RWPE2 (cell line): ENCODE results near the gene COL1A1.

Experiments used
- ATAC-seq: fragments of 200-7000 bp; cut with Tn5 transposase; 3 replicates; pipeline ENCODE4 v1.9.1; 2021; ENCODE audit warnings: low read depth
- DNase-seq: peaks from one replicate; pipeline ENCODE4 v3.0.0-alpha.2; 2020; ENCODE audit warnings: low spot score
- H3K27ac ChIP-seq: fragments of 450-650 bp; 2 replicates; pipeline ENCODE4 v1.5.1; 2017; ENCODE audit warnings: mild to moderate bottlenecking; ENCODE audit not compliant: poor library complexity, severe bottlenecking
- H3K27me3 ChIP-seq: fragments of 250-450 bp; sonication (Bioruptor Pico); 2 replicates; pipeline ENCODE4 v1.5.1; 2021; ENCODE audit warnings: mild to moderate bottlenecking, moderate library complexity; ENCODE audit not compliant: insufficient read depth, poor library complexity, severe bottlenecking
- H3K36me3 ChIP-seq: fragments of 250-450 bp; sonication (Bioruptor Pico); 2 replicates; pipeline ENCODE4 v1.5.1; 2020; ENCODE audit warnings: low read depth, mild to moderate bottlenecking, moderate library complexity
- H3K4me1 ChIP-seq: fragments of 250-450 bp; sonication (Bioruptor Pico); 2 replicates; pipeline ENCODE4 v1.5.1; 2021; ENCODE audit warnings: mild to moderate bottlenecking, moderate library complexity; ENCODE audit not compliant: insufficient read depth, poor library complexity, severe bottlenecking
- H3K4me3 ChIP-seq: fragments of 250-450 bp; sonication (Bioruptor Pico); 2 replicates; pipeline ENCODE4 v1.5.1; 2021; ENCODE audit warnings: mild to moderate bottlenecking, moderate library complexity; ENCODE audit not compliant: severe bottlenecking
- H3K9me3 ChIP-seq: fragments of 250-450 bp; sonication (Bioruptor Pico); 2 replicates; pipeline ENCODE4 v1.5.1; 2021; ENCODE audit warnings: mild to moderate bottlenecking, moderate library complexity; ENCODE audit not compliant: severe bottlenecking
- CTCF ChIP-seq: fragments of 450-650 bp; IDR thresholded peaks from one replicate; pipeline ENCODE4 v1.5.1; 2017; ENCODE audit warnings: mild to moderate bottlenecking, moderate library complexity; ENCODE audit not compliant: poor library complexity, severe bottlenecking

COL1A1 gene

GRCh38 chr17:50144845-50145531 lies 56.4 kb downstream of the COL1A1 start:
- no peaks in the 10 kb centered on the region for H3K27me3 ChIP-seq
- no peaks in the 10 kb centered on the region for H3K9me3 ChIP-seq
- H3K36me3 ChIP-seq = peaks cover 73% of the 10 kb centered on the region
- ATAC-seq (no peak), DNase-seq (no peak)
- no peak overlapping the region for H3K4me3 ChIP-seq
- H3K4me1 ChIP-seq = peaks cover 18% of the 10 kb centered on the region
- no peak overlapping the region for H3K27ac ChIP-seq
- TF ChIP-seq CTCF = no peak

GRCh38 chr17:50144355-50144754 lies 57.1 kb downstream of the COL1A1 start:
- H3K4me1 ChIP-seq = peaks cover 18% of the 10 kb centered on the region
- no peak for DNase-seq
- peaks cover 80% of the 10 kb centered on the region for H3K36me3 ChIP-seq
- ATAC-seq = no peak
- H3K27ac ChIP-seq = no peak overlapping the region
- H3K9me3 ChIP-seq = no peaks in the 10 kb centered on the region
- no peak for TF ChIP-seq CTCF
- H3K27me3 ChIP-seq = no peaks in the 10 kb centered on the region
- no peak overlapping the region for H3K4me3 ChIP-seq

GRCh38 chr17:50143461-50144176 lies 57.8 kb downstream of the COL1A1 start:
- TF ChIP-seq CTCF = no peak
- ATAC-seq (no peak), DNase-seq (no peak)
- no peaks in the 10 kb centered on the region for H3K9me3 ChIP-seq
- peaks cover 87% of the 10 kb centered on the region for H3K36me3 ChIP-seq
- no peak overlapping the region for H3K27ac ChIP-seq
- H3K27me3 ChIP-seq = no peaks in the 10 kb centered on the region
- no peak overlapping the region for H3K4me3 ChIP-seq
- peaks cover 18% of the 10 kb centered on the region for H3K4me1 ChIP-seq

- no peak for DNase-seq
- TF ChIP-seq CTCF = no peak
- H3K36me3 ChIP-seq = peaks cover 91% of the 10 kb centered on the region
- no peak overlapping the region for H3K4me3 ChIP-seq
- H3K27ac ChIP-seq = no peak overlapping the region
- no peak for ATAC-seq
- H3K27me3 ChIP-seq = no peaks in the 10 kb centered on the region
- peaks cover 4% of the 10 kb centered on the region for H3K4me1 ChIP-seq
- no peaks in the 10 kb centered on the region for H3K9me3 ChIP-seq
Observed at GRCh38 chr17:50141745-50142110, 59.7 kb downstream of the COL1A1 start.
